Vagina (tissue), 2 donors: ENCODE data around the gene MICAL2. TPM values are rescaled to one million over a fixed set of nuclear protein-coding genes. Genes with fewer than 3 reads are reported as not detected.

Source experiments
- DNase-seq, 2 donors: peaks; one replicate each; pipeline ENCODE4 v3.0.0-alpha.2; 2017; ENCODE audit errors: extremely low spot score in 2 of 2
- H3K27ac ChIP-seq: fragments of 200-600 bp; sonication (generic); one replicate; pipeline ENCODE4 v1.5.1; 2019
- H3K27me3 ChIP-seq: fragments of 200-600 bp; sonication (generic); one replicate; pipeline ENCODE4 v1.5.1; 2019
- H3K36me3 ChIP-seq, 2 donors: fragments of 200-600 bp; sonication (generic); one replicate each; pipeline ENCODE4 v1.5.1; 2017 to 2019
- H3K4me1 ChIP-seq: fragments of 200-600 bp; sonication (generic); one replicate; pipeline ENCODE4 v1.5.1; 2019
- H3K4me3 ChIP-seq, 2 donors: fragments of 200-600 bp; sonication (generic); 1 replicate in 1 of 2; 2 replicates in 1 of 2; pipeline ENCODE4 v1.5.1; 2016 to 2019
- H3K9me3 ChIP-seq: fragments of 200-600 bp; sonication (generic); one replicate; pipeline ENCODE4 v1.5.1; 2019
- POLR2A ChIP-seq, 2 donors: fragments of 450-650 bp; IDR thresholded peaks; one replicate each; pipeline ENCODE4 v1.6.1; 2017; ENCODE audit warnings: antibody characterized with exemption in 2 of 2, mild to moderate bottlenecking in 2 of 2, moderate library complexity in 2 of 2
- POLR2AphosphoS5 ChIP-seq, 2 donors: sonication (generic); formaldehyde crosslinking; IDR thresholded peaks; one replicate each; pipeline ENCODE4 v1.9.0; 2017; ENCODE audit warnings: antibody characterized with exemption in 2 of 2, mild to moderate bottlenecking in 2 of 2, low read depth in 1 of 2; ENCODE audit not compliant: insufficient read depth in 1 of 2
- intact Hi-C: fragments of 100-400 bp; cut with DNase I; formaldehyde crosslinking; loops from one replicate; pipeline ENCODE4 v1.15.1; 2023
- total RNA-seq: library from RNA; depleted of rRNA; stranded (reverse); fragments of >200 nt; gene quantifications from one replicate; pipeline ENCODE4 v1.2.3, GENCODE V29; 2016
- TF ChIP-seq, protein P1 (sequence below), 3 experiments: fragments of 450-650 bp in 2 of 3; fragments of 200-600 bp in 1 of 3; sonication (generic) in 1 of 3; IDR thresholded peaks; one replicate each; pipeline ENCODE4 v1.5.1; 2017 to 2019; ENCODE audit warnings: antibody characterized with exemption in 3 of 3, mild to moderate bottlenecking in 2 of 3, moderate library complexity in 2 of 3

MICAL2 gene
- total RNA-seq, 1 donor from 2014 or later = 41.7 TPM

DNA sequence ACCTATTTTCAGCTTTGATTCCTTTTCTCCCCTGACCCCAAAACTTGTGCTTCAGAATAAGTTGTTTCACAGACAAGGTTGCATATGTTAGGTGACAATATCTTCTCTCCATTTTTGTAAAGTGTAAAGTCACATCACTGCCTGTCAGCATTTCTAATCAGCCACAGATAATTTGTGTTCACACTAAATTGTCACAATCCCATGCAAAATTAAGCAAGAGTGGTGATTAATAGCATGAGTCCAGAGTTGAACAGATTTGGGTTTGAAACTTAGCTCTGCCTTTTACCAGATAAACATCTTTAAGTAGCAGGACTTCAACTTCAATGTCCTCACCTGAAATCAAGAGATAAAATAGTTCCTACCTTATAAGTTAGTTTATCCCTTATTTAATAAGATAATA lies 80.1 kb downstream of the MICAL2 start:
- intact Hi-C loops = no loop called here
- no peak overlapping the region for H3K27ac ChIP-seq

DNA sequence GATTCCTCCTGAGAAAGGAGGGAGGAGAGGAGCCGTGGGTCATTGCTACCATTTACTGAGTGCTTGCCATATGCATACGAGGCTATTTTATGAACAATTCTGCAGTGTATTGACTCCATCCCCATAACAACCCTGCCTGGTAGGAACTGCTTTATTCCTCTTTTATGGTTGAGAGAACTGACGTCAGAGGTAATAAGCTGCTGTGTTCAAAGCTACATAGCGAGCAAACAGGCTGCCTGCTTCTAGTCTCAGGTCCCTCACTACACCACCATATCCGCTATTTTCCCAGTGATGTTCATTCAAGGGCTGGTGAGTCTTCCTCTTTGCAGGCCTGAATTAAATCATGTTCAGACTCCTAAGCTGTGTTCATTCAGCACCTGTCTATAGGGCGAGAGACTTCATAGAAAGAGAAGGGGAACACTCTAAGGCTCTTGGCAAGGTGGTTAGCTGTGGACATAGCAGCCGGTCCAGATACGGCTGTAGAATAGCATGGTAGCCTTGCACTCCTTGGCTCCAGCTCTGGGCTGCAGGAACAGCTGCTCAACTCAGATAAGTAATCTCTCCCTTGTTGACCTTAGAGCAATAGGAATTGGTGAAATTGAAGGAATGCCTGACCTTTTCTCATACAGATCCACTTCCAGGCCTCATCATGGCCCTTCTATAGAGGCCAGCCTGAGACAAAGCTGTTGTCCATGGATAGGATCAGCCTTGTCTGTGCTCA lies 82.6 kb downstream of the MICAL2 start:
- Histone ChIP-seq H3K9me3 (no peaks in the 10 kb centered on the region), H3K4me1 (peaks cover under 1% of the 10 kb centered on the region), H3K36me3 (no peaks in the 10 kb centered on the region), H3K27me3 (no peaks in the 10 kb centered on the region), H3K4me3 (no peak overlapping the region), H3K27ac (no peak overlapping the region)
- TF ChIP-seq POLR2AphosphoS5 (IDR thresholded peaks at IDR 0.05; ENCODE audit: insufficient read depth in 1 of 2, low read depth in 1 of 2) (no peak), POLR2A (IDR thresholded peaks at IDR 0.05) (no peak)
- TF ChIP-seq, protein P1, sequence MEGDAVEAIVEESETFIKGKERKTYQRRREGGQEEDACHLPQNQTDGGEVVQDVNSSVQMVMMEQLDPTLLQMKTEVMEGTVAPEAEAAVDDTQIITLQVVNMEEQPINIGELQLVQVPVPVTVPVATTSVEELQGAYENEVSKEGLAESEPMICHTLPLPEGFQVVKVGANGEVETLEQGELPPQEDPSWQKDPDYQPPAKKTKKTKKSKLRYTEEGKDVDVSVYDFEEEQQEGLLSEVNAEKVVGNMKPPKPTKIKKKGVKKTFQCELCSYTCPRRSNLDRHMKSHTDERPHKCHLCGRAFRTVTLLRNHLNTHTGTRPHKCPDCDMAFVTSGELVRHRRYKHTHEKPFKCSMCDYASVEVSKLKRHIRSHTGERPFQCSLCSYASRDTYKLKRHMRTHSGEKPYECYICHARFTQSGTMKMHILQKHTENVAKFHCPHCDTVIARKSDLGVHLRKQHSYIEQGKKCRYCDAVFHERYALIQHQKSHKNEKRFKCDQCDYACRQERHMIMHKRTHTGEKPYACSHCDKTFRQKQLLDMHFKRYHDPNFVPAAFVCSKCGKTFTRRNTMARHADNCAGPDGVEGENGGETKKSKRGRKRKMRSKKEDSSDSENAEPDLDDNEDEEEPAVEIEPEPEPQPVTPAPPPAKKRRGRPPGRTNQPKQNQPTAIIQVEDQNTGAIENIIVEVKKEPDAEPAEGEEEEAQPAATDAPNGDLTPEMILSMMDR (IDR thresholded peaks at IDR 0.05) = no peak
- no peak for DNase-seq
- intact Hi-C loops = no loop called here

More for the DNA sequence above, 80.1 kb downstream of the MICAL2 start:
- no peak for DNase-seq
- TF ChIP-seq POLR2A (IDR thresholded peaks at IDR 0.05) (no peak), POLR2AphosphoS5 (IDR thresholded peaks at IDR 0.05; ENCODE audit: insufficient read depth in 1 of 2, low read depth in 1 of 2) (no peak)
- TF ChIP-seq, protein P1 (IDR thresholded peaks at IDR 0.05) = no peak
- Histone ChIP-seq H3K4me1 (peaks cover 4% of the 10 kb centered on the region), H3K27me3 (no peaks in the 10 kb centered on the region), H3K36me3 (no peaks in the 10 kb centered on the region), H3K9me3 (no peaks in the 10 kb centered on the region), H3K4me3 (no peak overlapping the region)

DNA sequence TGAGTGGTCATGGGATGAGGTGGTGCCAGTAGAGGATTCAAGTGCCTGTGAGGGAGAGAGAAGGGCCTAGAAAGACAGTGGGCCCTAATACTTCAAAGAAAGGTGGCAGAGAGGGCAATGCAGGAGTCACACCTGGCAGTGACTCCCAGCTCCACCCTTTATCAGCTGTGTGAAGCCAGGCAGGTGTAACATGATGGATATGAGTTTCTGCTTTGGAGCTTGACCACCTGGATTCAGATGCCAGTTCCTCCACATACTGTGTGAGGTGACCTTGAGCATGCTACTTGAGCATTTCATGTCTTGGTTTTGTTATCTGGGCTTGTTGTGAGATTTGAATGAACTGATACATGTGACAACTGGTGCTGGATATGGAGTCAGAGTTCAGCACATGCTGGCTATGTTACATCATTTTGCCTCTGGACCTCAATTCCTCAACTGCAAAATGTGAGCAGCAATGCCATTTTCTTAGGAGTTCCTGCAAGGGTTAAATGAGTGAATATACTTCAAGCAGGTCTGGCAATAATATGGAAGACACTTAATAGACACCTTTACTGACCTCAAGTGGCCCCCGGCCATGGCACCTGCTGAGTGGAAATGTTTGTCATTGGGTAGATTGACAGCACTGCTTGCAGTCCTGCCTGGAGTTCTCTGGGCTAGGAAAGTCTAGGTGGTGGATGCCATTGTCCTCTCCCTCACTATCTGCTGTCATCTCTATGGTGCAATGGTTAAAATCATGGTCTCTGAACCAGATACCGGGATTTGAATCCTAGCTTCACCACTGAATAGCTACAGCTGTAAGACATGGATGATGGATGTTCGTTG lies 83.3 kb downstream of the MICAL2 start:
- no peaks in the 10 kb centered on the region for H3K27me3 ChIP-seq
- no peaks in the 10 kb centered on the region for H3K36me3 ChIP-seq
- peaks cover 8% of the 10 kb centered on the region for H3K4me1 ChIP-seq
- TF ChIP-seq POLR2A (IDR thresholded peaks at IDR 0.05) (no peak), POLR2AphosphoS5 (IDR thresholded peaks at IDR 0.05; ENCODE audit: insufficient read depth in 1 of 2, low read depth in 1 of 2) (no peak)
- TF ChIP-seq, protein P1 (IDR thresholded peaks at IDR 0.05) = no peak
- no peak for DNase-seq
- intact Hi-C loops = no loop called here
- H3K27ac ChIP-seq = no peak overlapping the region
- H3K4me3 ChIP-seq = no peak overlapping the region
- no peaks in the 10 kb centered on the region for H3K9me3 ChIP-seq

GRCh38 chr11:12195768-12196167 lies 85.4 kb downstream of the MICAL2 start:
- Histone ChIP-seq H3K27ac (no peak overlapping the region), H3K36me3 (no peaks in the 10 kb centered on the region), H3K4me3 (no peak overlapping the region), H3K27me3 (no peaks in the 10 kb centered on the region), H3K9me3 (no peaks in the 10 kb centered on the region), H3K4me1 (peaks cover 25% of the 10 kb centered on the region)
- no peak for DNase-seq
- intact Hi-C loops = no loop called here
- TF ChIP-seq POLR2AphosphoS5 (IDR thresholded peaks at IDR 0.05; ENCODE audit: insufficient read depth in 1 of 2, low read depth in 1 of 2) = no peak
- TF ChIP-seq POLR2A (IDR thresholded peaks at IDR 0.05) = no peak
- TF ChIP-seq, protein P1 (IDR thresholded peaks at IDR 0.05) = no peak
